ENCODE results near the gene TFDP2.
A peak's percentile ranks its signal among the peaks of the same experiment; 100 is the strongest.

Gene TFDP2

DNA sequence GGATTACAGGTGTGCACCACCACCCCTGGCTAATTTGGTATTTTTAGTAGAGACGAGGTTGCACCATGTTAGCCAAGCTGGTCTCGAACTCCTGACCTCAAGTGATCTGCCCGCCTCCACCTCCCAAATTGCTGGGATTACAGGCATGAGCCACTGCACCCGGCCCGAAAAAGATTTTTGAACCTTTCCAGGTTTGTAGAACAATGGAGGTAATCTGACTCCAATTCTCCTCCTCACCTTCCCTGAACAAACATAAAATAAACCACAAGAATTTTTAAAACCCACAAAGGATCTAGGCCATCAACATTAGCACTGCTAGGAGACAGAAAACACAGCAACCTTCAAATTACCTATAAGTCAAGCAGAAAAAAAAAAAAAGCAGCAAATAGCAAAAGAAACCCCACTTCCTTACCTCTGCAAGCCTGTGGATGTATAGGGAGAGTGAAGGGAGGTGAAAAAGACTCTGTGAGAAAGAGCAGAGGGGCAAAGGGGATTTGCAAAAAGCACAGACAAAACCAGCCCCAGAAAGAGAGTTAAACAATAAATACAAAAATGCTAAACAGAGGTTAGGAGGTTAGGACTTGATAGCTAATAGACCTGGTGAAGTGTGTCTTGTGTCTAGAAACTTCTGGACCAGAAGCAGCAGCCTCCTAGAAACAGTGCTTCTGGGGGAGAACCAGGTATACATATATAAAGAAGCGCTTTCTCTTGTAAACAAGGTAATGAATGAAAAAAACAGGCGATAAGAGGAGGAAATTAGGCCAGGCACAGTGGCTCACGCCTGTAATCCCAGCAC lies 32.1 kb downstream of the TFDP2 start:
- TF ChIP-seq ZXDB (tag by site-specific recombination; IDR thresholded peaks at IDR 0.05) (0 out of 2 replicates have a peak, but pooled peaks have one; percentile 25), ZNF624 (tag by site-specific recombination; IDR thresholded peaks at IDR 0.05) (no peak)
- H3K4me3 ChIP-seq (ENCODE audit: low read depth, low read length) = no peak overlapping the region
- no peaks in the 10 kb centered on the region for H3K9me3 ChIP-seq (ENCODE audit: control insufficient read depth, insufficient read depth, low read depth, low read length)
- H3K36me3 ChIP-seq (ENCODE audit: control insufficient read depth in 2 of 2, insufficient read depth in 1 of 2, low read length in 2 of 2) = no peaks in the 10 kb centered on the region
- H3K27ac ChIP-seq (ENCODE audit: extremely low read depth, low read depth, low read length) = no peak overlapping the region
- CTCF ChIA-PET = no interaction called here
- POLR2A ChIA-PET = no interaction called here
- H3K4me1 ChIP-seq (ENCODE audit: control insufficient read depth, insufficient read depth, low read length) = peaks cover 2% of the 10 kb centered on the region; the same call in 1 of the 2 replicates

DNA sequence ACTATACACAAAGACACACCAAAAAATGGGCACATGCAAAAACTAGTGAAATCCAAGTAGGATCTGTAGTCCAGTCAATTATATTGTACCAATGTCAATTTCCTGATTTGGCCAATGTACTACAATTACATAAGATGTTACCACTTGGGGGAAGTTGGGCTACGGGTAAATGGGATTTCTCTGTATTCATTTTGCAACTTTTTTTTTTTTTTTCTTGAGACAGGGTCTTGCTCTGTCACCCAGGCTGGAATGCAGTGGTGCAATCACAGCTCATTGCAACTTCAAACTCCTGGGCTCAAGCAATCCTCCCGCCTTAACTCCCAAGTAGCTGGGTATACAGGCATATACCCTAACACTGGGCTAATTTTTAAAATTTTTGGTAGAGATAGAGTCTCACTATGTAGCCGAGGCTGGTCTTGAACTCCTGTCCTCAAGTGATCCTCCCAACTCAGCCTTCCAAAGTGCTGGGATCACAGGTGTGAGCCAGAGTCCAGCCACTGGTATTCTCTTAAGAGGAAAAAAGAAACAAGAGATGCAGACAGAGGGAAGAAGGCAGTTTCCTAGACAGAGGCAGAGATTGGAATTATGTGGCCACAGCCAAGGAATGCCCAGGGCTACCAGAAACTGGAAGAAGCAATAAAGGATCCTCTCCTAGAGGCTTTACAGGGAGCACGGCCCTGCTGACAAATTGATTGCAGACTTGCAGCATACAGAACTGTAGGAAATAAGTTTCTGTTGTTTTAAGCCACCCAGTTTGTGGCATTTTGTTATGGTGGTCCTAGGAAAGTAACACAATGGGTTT lies 33.3 kb downstream of the TFDP2 start:
- no peaks in the 10 kb centered on the region for H3K36me3 ChIP-seq (ENCODE audit: control insufficient read depth in 2 of 2, insufficient read depth in 1 of 2, low read length in 2 of 2)
- TF ChIP-seq ZNF184 (tag by site-specific recombination; IDR thresholded peaks at IDR 0.05) = no peak
- TF ChIP-seq SP7 (tag by site-specific recombination; IDR thresholded peaks at IDR 0.05) = no peak
- TF ChIP-seq ZNF214 (tag by site-specific recombination; IDR thresholded peaks at IDR 0.05; ENCODE audit: borderline replicate concordance) = no peak
- no peak for TF ChIP-seq SALL2 (tag by site-specific recombination; IDR thresholded peaks at IDR 0.05; ENCODE audit: borderline replicate concordance)
- no peak for TF ChIP-seq ZNF169 (tag by site-specific recombination; IDR thresholded peaks at IDR 0.05)
- no peak for TF ChIP-seq BCL11B (tag by site-specific recombination; IDR thresholded peaks at IDR 0.05; ENCODE audit: low read depth)
- TF ChIP-seq, protein P1, sequence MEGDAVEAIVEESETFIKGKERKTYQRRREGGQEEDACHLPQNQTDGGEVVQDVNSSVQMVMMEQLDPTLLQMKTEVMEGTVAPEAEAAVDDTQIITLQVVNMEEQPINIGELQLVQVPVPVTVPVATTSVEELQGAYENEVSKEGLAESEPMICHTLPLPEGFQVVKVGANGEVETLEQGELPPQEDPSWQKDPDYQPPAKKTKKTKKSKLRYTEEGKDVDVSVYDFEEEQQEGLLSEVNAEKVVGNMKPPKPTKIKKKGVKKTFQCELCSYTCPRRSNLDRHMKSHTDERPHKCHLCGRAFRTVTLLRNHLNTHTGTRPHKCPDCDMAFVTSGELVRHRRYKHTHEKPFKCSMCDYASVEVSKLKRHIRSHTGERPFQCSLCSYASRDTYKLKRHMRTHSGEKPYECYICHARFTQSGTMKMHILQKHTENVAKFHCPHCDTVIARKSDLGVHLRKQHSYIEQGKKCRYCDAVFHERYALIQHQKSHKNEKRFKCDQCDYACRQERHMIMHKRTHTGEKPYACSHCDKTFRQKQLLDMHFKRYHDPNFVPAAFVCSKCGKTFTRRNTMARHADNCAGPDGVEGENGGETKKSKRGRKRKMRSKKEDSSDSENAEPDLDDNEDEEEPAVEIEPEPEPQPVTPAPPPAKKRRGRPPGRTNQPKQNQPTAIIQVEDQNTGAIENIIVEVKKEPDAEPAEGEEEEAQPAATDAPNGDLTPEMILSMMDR (tag by site-specific recombination; IDR thresholded peaks at IDR 0.05) = no peak
- no peak for TF ChIP-seq ZNF785 (tag by site-specific recombination; IDR thresholded peaks at IDR 0.05)
- no peak for TF ChIP-seq KLF7 (tag by site-specific recombination; IDR thresholded peaks at IDR 0.05; ENCODE audit: borderline replicate concordance)
- TF ChIP-seq ZNF155 (tag by site-specific recombination; IDR thresholded peaks at IDR 0.05) = no peak
- no peak overlapping the region for H3K27ac ChIP-seq (ENCODE audit: extremely low read depth, low read depth, low read length)
- no peaks in the 10 kb centered on the region for H3K9me3 ChIP-seq (ENCODE audit: control insufficient read depth, insufficient read depth, low read depth, low read length)
- H3K4me3 ChIP-seq (ENCODE audit: low read depth, low read length) = no peak overlapping the region
- ChIA-PET CTCF (no interaction called here), POLR2A (no interaction called here)
- H3K4me1 ChIP-seq (ENCODE audit: control insufficient read depth, insufficient read depth, low read length) = peaks cover 2% of the 10 kb centered on the region; the same call in 1 of the 2 replicates

DNA sequence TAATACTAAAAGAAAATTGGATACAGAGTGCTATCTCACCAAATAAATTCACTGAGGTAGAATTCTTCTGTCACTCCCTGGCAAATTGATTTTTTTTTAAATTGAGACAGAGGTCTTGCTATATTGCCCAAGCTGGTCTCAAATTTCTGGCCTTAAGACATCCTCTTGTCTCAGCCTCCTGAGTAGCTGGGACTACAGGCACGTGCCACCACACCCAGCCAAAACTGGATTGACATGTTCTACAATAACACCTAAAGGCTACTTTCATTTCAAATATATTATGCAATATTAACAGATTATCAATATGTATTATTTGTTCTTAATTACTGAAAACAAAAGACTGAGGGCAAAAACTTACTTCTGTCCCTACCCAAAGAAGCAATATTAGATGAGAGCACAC lies 36.7 kb downstream of the TFDP2 start:
- Histone ChIP-seq H3K4me1 (ENCODE audit: control insufficient read depth, insufficient read depth, low read length) (peaks cover 2% of the 10 kb centered on the region; the same call in 1 of the 2 replicates), H3K36me3 (ENCODE audit: control insufficient read depth in 2 of 2, insufficient read depth in 1 of 2, low read length in 2 of 2) (no peaks in the 10 kb centered on the region), H3K9me3 (ENCODE audit: control insufficient read depth, insufficient read depth, low read depth, low read length) (no peaks in the 10 kb centered on the region), H3K27ac (ENCODE audit: extremely low read depth, low read depth, low read length) (no peak overlapping the region), H3K4me3 (ENCODE audit: low read depth, low read length) (no peak overlapping the region)
- POLR2A ChIA-PET = no interaction called here
- CTCF ChIA-PET = no interaction called here
- TF ChIP-seq ZNF202 (tag by site-specific recombination; IDR thresholded peaks at IDR 0.05; ENCODE audit: borderline replicate concordance) (no peak), ZNF239 (tag by site-specific recombination; IDR thresholded peaks at IDR 0.05) (no peak), HOXD13 (CRISPR knock-in tag; IDR thresholded peaks at IDR 0.05; ENCODE audit: borderline replicate concordance) (no peak)
- TF ChIP-seq, protein P2, sequence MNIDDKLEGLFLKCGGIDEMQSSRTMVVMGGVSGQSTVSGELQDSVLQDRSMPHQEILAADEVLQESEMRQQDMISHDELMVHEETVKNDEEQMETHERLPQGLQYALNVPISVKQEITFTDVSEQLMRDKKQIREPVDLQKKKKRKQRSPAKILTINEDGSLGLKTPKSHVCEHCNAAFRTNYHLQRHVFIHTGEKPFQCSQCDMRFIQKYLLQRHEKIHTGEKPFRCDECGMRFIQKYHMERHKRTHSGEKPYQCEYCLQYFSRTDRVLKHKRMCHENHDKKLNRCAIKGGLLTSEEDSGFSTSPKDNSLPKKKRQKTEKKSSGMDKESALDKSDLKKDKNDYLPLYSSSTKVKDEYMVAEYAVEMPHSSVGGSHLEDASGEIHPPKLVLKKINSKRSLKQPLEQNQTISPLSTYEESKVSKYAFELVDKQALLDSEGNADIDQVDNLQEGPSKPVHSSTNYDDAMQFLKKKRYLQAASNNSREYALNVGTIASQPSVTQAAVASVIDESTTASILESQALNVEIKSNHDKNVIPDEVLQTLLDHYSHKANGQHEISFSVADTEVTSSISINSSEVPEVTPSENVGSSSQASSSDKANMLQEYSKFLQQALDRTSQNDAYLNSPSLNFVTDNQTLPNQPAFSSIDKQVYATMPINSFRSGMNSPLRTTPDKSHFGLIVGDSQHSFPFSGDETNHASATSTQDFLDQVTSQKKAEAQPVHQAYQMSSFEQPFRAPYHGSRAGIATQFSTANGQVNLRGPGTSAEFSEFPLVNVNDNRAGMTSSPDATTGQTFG (tag by site-specific recombination; IDR thresholded peaks at IDR 0.05; ENCODE audit: borderline replicate concordance) = no peak
- TF ChIP-seq, protein P3, sequence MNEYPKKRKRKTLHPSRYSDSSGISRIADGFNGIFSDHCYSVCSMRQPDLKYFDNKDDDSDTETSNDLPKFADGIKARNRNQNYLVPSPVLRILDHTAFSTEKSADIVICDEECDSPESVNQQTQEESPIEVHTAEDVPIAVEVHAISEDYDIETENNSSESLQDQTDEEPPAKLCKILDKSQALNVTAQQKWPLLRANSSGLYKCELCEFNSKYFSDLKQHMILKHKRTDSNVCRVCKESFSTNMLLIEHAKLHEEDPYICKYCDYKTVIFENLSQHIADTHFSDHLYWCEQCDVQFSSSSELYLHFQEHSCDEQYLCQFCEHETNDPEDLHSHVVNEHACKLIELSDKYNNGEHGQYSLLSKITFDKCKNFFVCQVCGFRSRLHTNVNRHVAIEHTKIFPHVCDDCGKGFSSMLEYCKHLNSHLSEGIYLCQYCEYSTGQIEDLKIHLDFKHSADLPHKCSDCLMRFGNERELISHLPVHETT (tag by site-specific recombination; IDR thresholded peaks at IDR 0.05) = no peak
- TF ChIP-seq, protein P4, sequence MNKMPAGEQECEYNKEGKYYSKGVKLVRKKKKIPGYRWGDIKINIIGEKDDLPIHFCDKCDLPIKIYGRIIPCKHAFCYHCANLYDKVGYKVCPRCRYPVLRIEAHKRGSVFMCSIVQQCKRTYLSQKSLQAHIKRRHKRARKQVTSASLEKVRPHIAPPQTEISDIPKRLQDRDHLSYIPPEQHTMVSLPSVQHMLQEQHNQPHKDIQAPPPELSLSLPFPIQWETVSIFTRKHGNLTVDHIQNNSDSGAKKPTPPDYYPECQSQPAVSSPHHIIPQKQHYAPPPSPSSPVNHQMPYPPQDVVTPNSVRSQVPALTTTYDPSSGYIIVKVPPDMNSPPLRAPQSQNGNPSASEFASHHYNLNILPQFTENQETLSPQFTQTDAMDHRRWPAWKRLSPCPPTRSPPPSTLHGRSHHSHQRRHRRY (tag by site-specific recombination; IDR thresholded peaks at IDR 0.05) = no peak
- TF ChIP-seq, protein P5, sequence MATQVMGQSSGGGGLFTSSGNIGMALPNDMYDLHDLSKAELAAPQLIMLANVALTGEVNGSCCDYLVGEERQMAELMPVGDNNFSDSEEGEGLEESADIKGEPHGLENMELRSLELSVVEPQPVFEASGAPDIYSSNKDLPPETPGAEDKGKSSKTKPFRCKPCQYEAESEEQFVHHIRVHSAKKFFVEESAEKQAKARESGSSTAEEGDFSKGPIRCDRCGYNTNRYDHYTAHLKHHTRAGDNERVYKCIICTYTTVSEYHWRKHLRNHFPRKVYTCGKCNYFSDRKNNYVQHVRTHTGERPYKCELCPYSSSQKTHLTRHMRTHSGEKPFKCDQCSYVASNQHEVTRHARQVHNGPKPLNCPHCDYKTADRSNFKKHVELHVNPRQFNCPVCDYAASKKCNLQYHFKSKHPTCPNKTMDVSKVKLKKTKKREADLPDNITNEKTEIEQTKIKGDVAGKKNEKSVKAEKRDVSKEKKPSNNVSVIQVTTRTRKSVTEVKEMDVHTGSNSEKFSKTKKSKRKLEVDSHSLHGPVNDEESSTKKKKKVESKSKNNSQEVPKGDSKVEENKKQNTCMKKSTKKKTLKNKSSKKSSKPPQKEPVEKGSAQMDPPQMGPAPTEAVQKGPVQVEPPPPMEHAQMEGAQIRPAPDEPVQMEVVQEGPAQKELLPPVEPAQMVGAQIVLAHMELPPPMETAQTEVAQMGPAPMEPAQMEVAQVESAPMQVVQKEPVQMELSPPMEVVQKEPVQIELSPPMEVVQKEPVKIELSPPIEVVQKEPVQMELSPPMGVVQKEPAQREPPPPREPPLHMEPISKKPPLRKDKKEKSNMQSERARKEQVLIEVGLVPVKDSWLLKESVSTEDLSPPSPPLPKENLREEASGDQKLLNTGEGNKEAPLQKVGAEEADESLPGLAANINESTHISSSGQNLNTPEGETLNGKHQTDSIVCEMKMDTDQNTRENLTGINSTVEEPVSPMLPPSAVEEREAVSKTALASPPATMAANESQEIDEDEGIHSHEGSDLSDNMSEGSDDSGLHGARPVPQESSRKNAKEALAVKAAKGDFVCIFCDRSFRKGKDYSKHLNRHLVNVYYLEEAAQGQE (tag by site-specific recombination; IDR thresholded peaks at IDR 0.05) = no peak
